ENCODE data around the gene SYT1.

Gene SYT1

GRCh38 chr12:79053394-79053793 lies 188.8 kb downstream of the SYT1 start:
- no peak for TF ChIP-seq TARDBP (IDR thresholded peaks at IDR 0.05)
- TF ChIP-seq ZNF384 (IDR thresholded peaks at IDR 0.05), result no peak
- TF ChIP-seq FOXM1 (IDR thresholded peaks at IDR 0.05; ENCODE audit: borderline replicate concordance), result no peak
- no peak for TF ChIP-seq FOXK2 (IDR thresholded peaks at IDR 0.05)
- no peak for TF ChIP-seq PKNOX1 (IDR thresholded peaks at IDR 0.05)
- no peak for TF ChIP-seq FOXA1 (IDR thresholded peaks at IDR 0.05)
- TF ChIP-seq BHLHE40 (IDR thresholded peaks at IDR 0.05; ENCODE audit: borderline replicate concordance), result no peak
- no peak for TF ChIP-seq L3MBTL2 (conservative IDR thresholded peaks at IDR 0.05)
- TF ChIP-seq ELF4 (IDR thresholded peaks at IDR 0.05), result no peak
- TF ChIP-seq LEF1 (IDR thresholded peaks at IDR 0.05; ENCODE audit: borderline replicate concordance), result no peak
- TF ChIP-seq SP1 (IDR thresholded peaks at IDR 0.05), result no peak
- no peak for TF ChIP-seq ARNT (IDR thresholded peaks at IDR 0.05)
- no peak for TF ChIP-seq HDGF (IDR thresholded peaks at IDR 0.05; ENCODE audit: borderline replicate concordance)
- TF ChIP-seq CTBP1 (IDR thresholded peaks at IDR 0.05; ENCODE audit: borderline replicate concordance), result no peak
- TF ChIP-seq SUZ12 (IDR thresholded peaks at IDR 0.05), result no peak
- CTCF ChIA-PET, result no interaction called here
- POLR2A ChIA-PET, result no interaction called here
- no peak for DNase-seq (ENCODE audit: extremely low spot score)

- ChIA-PET CTCF (no interaction called here), POLR2A (no interaction called here)
- TF ChIP-seq BHLHE40 (IDR thresholded peaks at IDR 0.05; ENCODE audit: borderline replicate concordance) (no peak), L3MBTL2 (conservative IDR thresholded peaks at IDR 0.05) (no peak), SP1 (IDR thresholded peaks at IDR 0.05) (no peak), ZNF384 (IDR thresholded peaks at IDR 0.05) (no peak), FOXM1 (IDR thresholded peaks at IDR 0.05; ENCODE audit: borderline replicate concordance) (no peak), FOXA1 (IDR thresholded peaks at IDR 0.05) (no peak), NFRKB (IDR thresholded peaks at IDR 0.05) (no peak), HDGF (IDR thresholded peaks at IDR 0.05; ENCODE audit: borderline replicate concordance) (no peak), PKNOX1 (IDR thresholded peaks at IDR 0.05) (no peak), CTBP1 (IDR thresholded peaks at IDR 0.05; ENCODE audit: borderline replicate concordance) (no peak), ARNT (IDR thresholded peaks at IDR 0.05) (no peak), ELF4 (IDR thresholded peaks at IDR 0.05) (no peak), SUZ12 (IDR thresholded peaks at IDR 0.05) (no peak), FOXK2 (IDR thresholded peaks at IDR 0.05) (no peak)
- DNase-seq (ENCODE audit: extremely low spot score), result no peak
Measured at GRCh38 chr12:79055926-79056674, 191.5 kb downstream of the SYT1 start.

DNA sequence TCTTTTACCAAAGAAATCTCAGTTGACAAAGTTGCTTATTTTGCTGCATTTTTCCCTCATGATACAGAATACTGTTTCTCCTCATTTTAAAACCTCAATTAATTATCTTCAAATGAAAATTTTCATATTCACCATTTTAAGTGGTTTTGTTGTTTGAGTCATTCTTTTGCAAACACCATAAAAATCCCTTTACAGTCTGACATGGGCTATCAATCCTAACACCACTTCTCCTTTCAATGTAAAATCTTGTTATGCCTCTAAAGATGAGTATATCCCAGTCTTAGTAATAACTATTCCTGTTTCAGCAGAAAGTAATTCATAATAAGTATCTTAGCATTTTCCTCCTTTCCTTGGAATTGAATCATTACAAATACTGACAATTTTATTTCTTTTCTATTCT lies 192.2 kb downstream of the SYT1 start:
- CTCF ChIA-PET, result no interaction called here
- POLR2A ChIA-PET, result no interaction called here
- no peak for DNase-seq (ENCODE audit: extremely low spot score)
- TF ChIP-seq PKNOX1 (IDR thresholded peaks at IDR 0.05) (no peak), FOXM1 (IDR thresholded peaks at IDR 0.05; ENCODE audit: borderline replicate concordance) (no peak), SP1 (IDR thresholded peaks at IDR 0.05) (no peak), TARDBP (IDR thresholded peaks at IDR 0.05) (no peak), SUZ12 (IDR thresholded peaks at IDR 0.05) (no peak), ELF4 (IDR thresholded peaks at IDR 0.05) (no peak), BHLHE40 (IDR thresholded peaks at IDR 0.05; ENCODE audit: borderline replicate concordance) (no peak), HDGF (IDR thresholded peaks at IDR 0.05; ENCODE audit: borderline replicate concordance) (no peak), FOXK2 (IDR thresholded peaks at IDR 0.05) (no peak), L3MBTL2 (conservative IDR thresholded peaks at IDR 0.05) (no peak), ZNF384 (IDR thresholded peaks at IDR 0.05) (no peak), NFRKB (IDR thresholded peaks at IDR 0.05) (no peak), FOXA1 (IDR thresholded peaks at IDR 0.05) (no peak), ARNT (IDR thresholded peaks at IDR 0.05) (no peak), LEF1 (IDR thresholded peaks at IDR 0.05; ENCODE audit: borderline replicate concordance) (no peak), CTBP1 (IDR thresholded peaks at IDR 0.05; ENCODE audit: borderline replicate concordance) (no peak)

GRCh38 chr12:79057540-79057939 lies 193.0 kb downstream of the SYT1 start:
- ChIA-PET CTCF (no interaction called here), POLR2A (no interaction called here)
- TF ChIP-seq TARDBP (IDR thresholded peaks at IDR 0.05) (no peak), NFRKB (IDR thresholded peaks at IDR 0.05) (no peak)
- no peak for DNase-seq (ENCODE audit: extremely low spot score)

DNA sequence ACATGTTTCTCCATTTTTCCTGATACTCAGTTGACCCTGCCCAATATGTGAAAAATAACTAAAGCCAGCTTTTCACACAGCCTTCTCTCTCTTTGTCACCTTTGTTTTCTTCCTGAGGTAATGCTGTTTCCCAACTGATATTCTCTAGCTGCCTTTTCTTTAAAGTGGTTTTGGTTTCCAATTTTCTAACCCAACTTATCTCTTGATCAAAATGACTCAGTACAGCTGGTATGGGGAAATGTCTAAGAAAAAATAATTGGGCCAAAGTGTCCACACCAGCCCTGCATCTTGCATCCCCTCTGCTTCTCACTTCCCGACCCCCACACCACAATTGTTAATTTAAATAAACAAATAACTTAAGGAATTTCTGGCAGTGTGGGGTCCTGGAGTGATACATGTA lies 193.8 kb downstream of the SYT1 start:
- ChIA-PET POLR2A (no interaction called here), CTCF (no interaction called here)
- no peak for DNase-seq (ENCODE audit: extremely low spot score)
- TF ChIP-seq SUZ12 (IDR thresholded peaks at IDR 0.05), result no peak
- TF ChIP-seq BHLHE40 (IDR thresholded peaks at IDR 0.05; ENCODE audit: borderline replicate concordance), result no peak
- no peak for TF ChIP-seq HDGF (IDR thresholded peaks at IDR 0.05; ENCODE audit: borderline replicate concordance)
- TF ChIP-seq ARNT (IDR thresholded peaks at IDR 0.05), result no peak
- TF ChIP-seq PKNOX1 (IDR thresholded peaks at IDR 0.05), result no peak
- TF ChIP-seq TARDBP (IDR thresholded peaks at IDR 0.05), result no peak
- no peak for TF ChIP-seq ELF4 (IDR thresholded peaks at IDR 0.05)
- no peak for TF ChIP-seq LEF1 (IDR thresholded peaks at IDR 0.05; ENCODE audit: borderline replicate concordance)
- TF ChIP-seq FOXM1 (IDR thresholded peaks at IDR 0.05; ENCODE audit: borderline replicate concordance), result no peak
- TF ChIP-seq NFRKB (IDR thresholded peaks at IDR 0.05), result no peak
- TF ChIP-seq L3MBTL2 (conservative IDR thresholded peaks at IDR 0.05), result no peak
- no peak for TF ChIP-seq FOXA1 (IDR thresholded peaks at IDR 0.05)
- TF ChIP-seq CTBP1 (IDR thresholded peaks at IDR 0.05; ENCODE audit: borderline replicate concordance), result no peak
- TF ChIP-seq ZNF384 (IDR thresholded peaks at IDR 0.05), result no peak
- no peak for TF ChIP-seq SP1 (IDR thresholded peaks at IDR 0.05)
- TF ChIP-seq FOXK2 (IDR thresholded peaks at IDR 0.05), result no peak
